GM23248 (cell line): ENCODE measurements around the gene PTPRD.

Experiments used
- EZH2 ChIP-seq: fragments of 200-600 bp; sonication (generic); IDR thresholded peaks from 2 replicates; pipeline ENCODE4 v1.6.1; 2018; ENCODE audit warnings: antibody characterized with exemption, mild to moderate bottlenecking; ENCODE audit not compliant: insufficient read depth, poor library complexity, severe bottlenecking
- EZH2phosphoT487 ChIP-seq: fragments of 200-600 bp; sonication (generic); IDR thresholded peaks from 2 replicates; pipeline ENCODE4 v1.6.1; 2018; ENCODE audit warnings: antibody characterized with exemption, moderate library complexity, mild to moderate bottlenecking, low read depth; ENCODE audit not compliant: insufficient read depth

DNA sequence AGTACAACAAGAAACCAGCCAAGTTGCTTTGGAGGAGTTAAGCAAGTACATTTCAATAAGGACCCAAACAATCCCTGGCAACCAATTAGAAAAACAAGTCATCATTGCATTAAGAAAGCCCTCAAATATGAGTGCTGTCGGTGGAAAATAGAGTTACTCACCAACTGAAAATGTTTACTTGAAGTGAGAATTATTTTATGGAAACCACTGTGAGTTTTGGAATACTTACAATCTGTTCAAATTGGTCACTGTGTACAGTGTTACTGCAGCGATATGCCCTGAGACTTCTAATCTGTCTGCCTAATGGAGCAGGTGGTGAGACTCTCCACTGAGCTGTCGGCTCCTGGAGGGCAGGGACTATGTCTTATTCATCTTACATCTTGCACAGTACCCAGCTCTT is 1740.0 kb downstream of the PTPRD start:
- TF ChIP-seq EZH2 (no peak), EZH2phosphoT487 (no peak)
